HepG2 (cell line): Measurements from ENCODE around the gene SLC34A3. TPM values are rescaled to one million over a fixed set of nuclear protein-coding genes. Genes with fewer than 3 reads are reported as not detected.
A peak's percentile ranks its signal among the peaks of the same experiment; 100 is the strongest.

Experiments used
- FOXK2 ChIP-seq: fragments of 450-650 bp; IDR thresholded peaks from 2 replicates; pipeline ENCODE4 v1.6.1; 2016
- KDM1A ChIP-seq: IDR thresholded peaks from 2 replicates; pipeline ENCODE4 v1.6.1; 2016; ENCODE audit warnings: missing compliant biosample characterization
- MZF1 ChIP-seq: sonication (generic); formaldehyde crosslinking; IDR thresholded peaks from 2 replicates; pipeline ENCODE4 v1.8.1; 2023; ENCODE audit warnings: mild to moderate bottlenecking, missing genetic modification reagents, borderline replicate concordance
- PHF21A ChIP-seq: sonication (generic); formaldehyde crosslinking; IDR thresholded peaks from 2 replicates; pipeline ENCODE4 v1.5.0; 2020; ENCODE audit warnings: mild to moderate bottlenecking, missing genetic modification reagents
- RARA ChIP-seq: IDR thresholded peaks from 2 replicates; pipeline ENCODE4 v1.6.1; 2016; ENCODE audit warnings: missing genetic modification reagents, missing compliant biosample characterization
- RXRA ChIP-seq: sonication (generic); formaldehyde crosslinking; IDR thresholded peaks from 2 replicates; pipeline ENCODE4 v1.5.1; 2020; ENCODE audit warnings: missing genetic modification reagents
- TGIF2 ChIP-seq: IDR thresholded peaks from 2 replicates; pipeline ENCODE4 v1.6.1; 2016; ENCODE audit warnings: control low read depth, missing compliant biosample characterization
- ZBTB38 ChIP-seq: sonication (generic); formaldehyde crosslinking; IDR thresholded peaks from 2 replicates; pipeline ENCODE4 v1.5.1; 2020; ENCODE audit warnings: mild to moderate bottlenecking, missing genetic modification reagents
- ZNF558 ChIP-seq: sonication (generic); formaldehyde crosslinking; IDR thresholded peaks from 2 replicates; pipeline ENCODE4 v1.9.0; 2022; ENCODE audit warnings: mild to moderate bottlenecking, missing genetic modification reagents, borderline replicate concordance
- ZNF562 ChIP-seq: sonication (generic); formaldehyde crosslinking; IDR thresholded peaks from 2 replicates; pipeline ENCODE4 v1.8.0; 2022; ENCODE audit warnings: missing genetic modification reagents, borderline replicate concordance
- ZNF724P ChIP-seq: sonication (generic); formaldehyde crosslinking; IDR thresholded peaks from 2 replicates; pipeline ENCODE4 v1.8.0; 2022; ENCODE audit warnings: missing genetic modification reagents, borderline replicate concordance
- ZNF776 ChIP-seq: sonication (generic); formaldehyde crosslinking; IDR thresholded peaks from 2 replicates; pipeline ENCODE4 v1.4.0; 2020; ENCODE audit warnings: mild to moderate bottlenecking, missing genetic modification reagents
- ZSCAN25 ChIP-seq: sonication (generic); formaldehyde crosslinking; IDR thresholded peaks from 2 replicates; pipeline ENCODE4 v1.8.0; 2022; ENCODE audit warnings: mild to moderate bottlenecking, missing genetic modification reagents
- polyA plus RNA-seq, 8 experiments: library from polyadenylated mRNA; depleted of rRNA in 3 of 8; stranded (reverse) in 7 of 8; unstranded in 1 of 8; fragments of >200 nt; fragmentation: Illumina TruSeq in 4 of 8; extraction: Trizol in 4 of 8; gene quantifications; 2 replicates each; pipeline versions ENCODE4 v1.2.1 to v1.2.3, GENCODE V29; 2011 to 2016; ENCODE audit warnings: low read depth in 4 of 8, missing spikeins in 1 of 8, mixed read lengths in 1 of 8; ENCODE audit not compliant: insufficient read depth in 1 of 8
- total RNA-seq, 5 experiments: library from RNA; depleted of rRNA; stranded (reverse); fragments of >200 nt; fragmentation: Illumina TruSeq; extraction: Trizol; gene quantifications; 2 replicates each; pipeline ENCODE4 v1.2.3, GENCODE V29; 2016; ENCODE audit warnings: low read depth in 1 of 5
- TF ChIP-seq, protein P1 (sequence below): sonication (generic); formaldehyde crosslinking; IDR thresholded peaks from 2 replicates; pipeline ENCODE4 v1.5.1; 2020; ENCODE audit warnings: mild to moderate bottlenecking, missing genetic modification reagents, moderate library complexity
- TF ChIP-seq, protein P2 (sequence below): sonication (generic); formaldehyde crosslinking; IDR thresholded peaks from 2 replicates; pipeline ENCODE4 v1.8.1; 2023; ENCODE audit warnings: missing genetic modification reagents, mild to moderate bottlenecking, borderline replicate concordance
- TF ChIP-seq, protein P3 (sequence below): IDR thresholded peaks from 2 replicates; pipeline ENCODE4 v1.6.1; 2016; ENCODE audit warnings: mild to moderate bottlenecking, missing biosample characterization, missing genetic modification reagents
- TF ChIP-seq, protein P4 (sequence below): sonication (generic); formaldehyde crosslinking; IDR thresholded peaks from 2 replicates; pipeline ENCODE4 v1.4.0; 2020; ENCODE audit warnings: mild to moderate bottlenecking, missing genetic modification reagents
- TF ChIP-seq, protein P5 (sequence below): sonication (generic); formaldehyde crosslinking; IDR thresholded peaks from 2 replicates; pipeline ENCODE4 v1.9.0; 2021; ENCODE audit warnings: missing genetic modification reagents, mild to moderate bottlenecking, borderline replicate concordance
- TF ChIP-seq, protein P6 (sequence below): sonication (generic); formaldehyde crosslinking; IDR thresholded peaks from 2 replicates; pipeline ENCODE4 v1.4.0; 2020; ENCODE audit warnings: missing genetic modification reagents

SLC34A3 gene
- total and polyA plus RNA-seq, 2 of the 13 experiments (the other 11 are each of a cell fraction or from before 2014, with no cell fraction given), result 0.07 to 1.0 TPM

DNA sequence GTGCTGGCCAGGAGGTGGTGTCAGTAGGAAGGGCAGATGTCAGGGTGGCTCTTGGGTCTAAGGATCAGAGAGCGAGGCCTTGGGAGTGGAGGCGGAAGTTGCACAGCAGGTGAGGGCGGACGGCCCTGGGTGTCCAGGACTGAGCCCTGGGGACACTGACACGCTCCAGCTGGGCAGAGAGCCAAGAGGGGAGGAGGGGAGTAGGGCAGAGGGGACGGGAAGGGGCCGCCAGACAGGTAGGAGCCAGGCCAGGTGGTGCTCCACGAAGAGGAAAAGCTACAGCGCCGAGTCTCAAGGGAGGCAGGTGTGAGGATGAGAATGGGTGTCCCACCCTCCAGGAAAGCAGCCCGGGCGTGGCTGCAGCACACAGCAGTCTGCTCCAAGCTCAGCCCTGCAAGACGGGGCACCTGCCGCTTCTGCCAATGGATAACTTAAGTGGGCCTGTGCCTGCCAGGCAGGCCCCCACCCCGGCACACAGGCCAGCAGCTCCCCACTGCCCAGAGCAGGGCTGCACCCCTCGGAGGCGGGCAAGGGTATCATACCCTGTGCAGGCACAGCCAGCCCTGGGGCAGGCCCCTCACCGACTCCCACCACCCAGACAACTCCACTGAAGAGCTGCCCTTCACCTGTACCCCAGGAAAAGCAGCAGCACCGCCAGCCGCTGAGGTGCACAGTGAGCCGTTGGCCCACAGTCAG is 35.0 kb upstream of the SLC34A3 start (continued):
- TF ChIP-seq, protein P1, sequence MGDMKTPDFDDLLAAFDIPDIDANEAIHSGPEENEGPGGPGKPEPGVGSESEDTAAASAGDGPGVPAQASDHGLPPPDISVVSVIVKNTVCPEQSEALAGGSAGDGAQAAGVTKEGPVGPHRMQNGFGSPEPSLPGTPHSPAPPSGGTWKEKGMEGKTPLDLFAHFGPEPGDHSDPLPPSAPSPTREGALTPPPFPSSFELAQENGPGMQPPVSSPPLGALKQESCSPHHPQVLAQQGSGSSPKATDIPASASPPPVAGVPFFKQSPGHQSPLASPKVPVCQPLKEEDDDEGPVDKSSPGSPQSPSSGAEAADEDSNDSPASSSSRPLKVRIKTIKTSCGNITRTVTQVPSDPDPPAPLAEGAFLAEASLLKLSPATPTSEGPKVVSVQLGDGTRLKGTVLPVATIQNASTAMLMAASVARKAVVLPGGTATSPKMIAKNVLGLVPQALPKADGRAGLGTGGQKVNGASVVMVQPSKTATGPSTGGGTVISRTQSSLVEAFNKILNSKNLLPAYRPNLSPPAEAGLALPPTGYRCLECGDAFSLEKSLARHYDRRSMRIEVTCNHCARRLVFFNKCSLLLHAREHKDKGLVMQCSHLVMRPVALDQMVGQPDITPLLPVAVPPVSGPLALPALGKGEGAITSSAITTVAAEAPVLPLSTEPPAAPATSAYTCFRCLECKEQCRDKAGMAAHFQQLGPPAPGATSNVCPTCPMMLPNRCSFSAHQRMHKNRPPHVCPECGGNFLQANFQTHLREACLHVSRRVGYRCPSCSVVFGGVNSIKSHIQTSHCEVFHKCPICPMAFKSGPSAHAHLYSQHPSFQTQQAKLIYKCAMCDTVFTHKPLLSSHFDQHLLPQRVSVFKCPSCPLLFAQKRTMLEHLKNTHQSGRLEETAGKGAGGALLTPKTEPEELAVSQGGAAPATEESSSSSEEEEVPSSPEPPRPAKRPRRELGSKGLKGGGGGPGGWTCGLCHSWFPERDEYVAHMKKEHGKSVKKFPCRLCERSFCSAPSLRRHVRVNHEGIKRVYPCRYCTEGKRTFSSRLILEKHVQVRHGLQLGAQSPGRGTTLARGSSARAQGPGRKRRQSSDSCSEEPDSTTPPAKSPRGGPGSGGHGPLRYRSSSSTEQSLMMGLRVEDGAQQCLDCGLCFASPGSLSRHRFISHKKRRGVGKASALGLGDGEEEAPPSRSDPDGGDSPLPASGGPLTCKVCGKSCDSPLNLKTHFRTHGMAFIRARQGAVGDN, result peak; percentile 67
- no peak for TF ChIP-seq FOXK2
- no peak for TF ChIP-seq ZNF776 (CRISPR knock-in tag)
- no peak for TF ChIP-seq ZNF724P
- TF ChIP-seq RARA (CRISPR knock-in tag), result no peak
- 0 out of 2 replicates have a peak, but pooled peaks have one; percentile 20 for TF ChIP-seq ZSCAN25
- TF ChIP-seq, protein P2, sequence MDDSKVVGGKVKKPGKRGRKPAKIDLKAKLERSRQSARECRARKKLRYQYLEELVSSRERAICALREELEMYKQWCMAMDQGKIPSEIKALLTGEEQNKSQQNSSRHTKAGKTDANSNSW (CRISPR knock-in tag), result no peak
- TF ChIP-seq, protein P3, sequence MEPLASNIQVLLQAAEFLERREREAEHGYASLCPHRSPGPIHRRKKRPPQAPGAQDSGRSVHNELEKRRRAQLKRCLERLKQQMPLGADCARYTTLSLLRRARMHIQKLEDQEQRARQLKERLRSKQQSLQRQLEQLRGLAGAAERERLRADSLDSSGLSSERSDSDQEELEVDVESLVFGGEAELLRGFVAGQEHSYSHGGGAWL, result no peak
- 0 out of 2 replicates have a peak, but pooled peaks have one; percentile 45 for TF ChIP-seq KDM1A (CRISPR knock-in tag)
- TF ChIP-seq MZF1 (CRISPR knock-in tag), result no peak
- TF ChIP-seq, protein P4, sequence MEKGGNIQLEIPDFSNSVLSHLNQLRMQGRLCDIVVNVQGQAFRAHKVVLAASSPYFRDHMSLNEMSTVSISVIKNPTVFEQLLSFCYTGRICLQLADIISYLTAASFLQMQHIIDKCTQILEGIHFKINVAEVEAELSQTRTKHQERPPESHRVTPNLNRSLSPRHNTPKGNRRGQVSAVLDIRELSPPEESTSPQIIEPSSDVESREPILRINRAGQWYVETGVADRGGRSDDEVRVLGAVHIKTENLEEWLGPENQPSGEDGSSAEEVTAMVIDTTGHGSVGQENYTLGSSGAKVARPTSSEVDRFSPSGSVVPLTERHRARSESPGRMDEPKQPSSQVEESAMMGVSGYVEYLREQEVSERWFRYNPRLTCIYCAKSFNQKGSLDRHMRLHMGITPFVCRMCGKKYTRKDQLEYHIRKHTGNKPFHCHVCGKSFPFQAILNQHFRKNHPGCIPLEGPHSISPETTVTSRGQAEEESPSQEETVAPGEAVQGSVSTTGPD (CRISPR knock-in tag), result no peak
- no peak for TF ChIP-seq ZNF558 (CRISPR knock-in tag)
- no peak for TF ChIP-seq ZNF562 (CRISPR knock-in tag)
- 0 out of 2 replicates have a peak, but pooled peaks have one; percentile 15 for TF ChIP-seq PHF21A (CRISPR knock-in tag)
- TF ChIP-seq, protein P5, sequence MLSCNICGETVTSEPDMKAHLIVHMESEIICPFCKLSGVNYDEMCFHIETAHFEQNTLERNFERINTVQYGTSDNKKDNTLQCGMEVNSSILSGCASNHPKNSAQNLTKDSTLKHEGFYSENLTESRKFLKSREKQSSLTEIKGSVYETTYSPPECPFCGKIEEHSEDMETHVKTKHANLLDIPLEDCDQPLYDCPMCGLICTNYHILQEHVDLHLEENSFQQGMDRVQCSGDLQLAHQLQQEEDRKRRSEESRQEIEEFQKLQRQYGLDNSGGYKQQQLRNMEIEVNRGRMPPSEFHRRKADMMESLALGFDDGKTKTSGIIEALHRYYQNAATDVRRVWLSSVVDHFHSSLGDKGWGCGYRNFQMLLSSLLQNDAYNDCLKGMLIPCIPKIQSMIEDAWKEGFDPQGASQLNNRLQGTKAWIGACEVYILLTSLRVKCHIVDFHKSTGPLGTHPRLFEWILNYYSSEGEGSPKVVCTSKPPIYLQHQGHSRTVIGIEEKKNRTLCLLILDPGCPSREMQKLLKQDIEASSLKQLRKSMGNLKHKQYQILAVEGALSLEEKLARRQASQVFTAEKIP (CRISPR knock-in tag), result no peak
- peak; percentile 26; the same call in 1 of the 2 replicates for TF ChIP-seq RXRA
- TF ChIP-seq TGIF2, result no peak
- TF ChIP-seq, protein P6, sequence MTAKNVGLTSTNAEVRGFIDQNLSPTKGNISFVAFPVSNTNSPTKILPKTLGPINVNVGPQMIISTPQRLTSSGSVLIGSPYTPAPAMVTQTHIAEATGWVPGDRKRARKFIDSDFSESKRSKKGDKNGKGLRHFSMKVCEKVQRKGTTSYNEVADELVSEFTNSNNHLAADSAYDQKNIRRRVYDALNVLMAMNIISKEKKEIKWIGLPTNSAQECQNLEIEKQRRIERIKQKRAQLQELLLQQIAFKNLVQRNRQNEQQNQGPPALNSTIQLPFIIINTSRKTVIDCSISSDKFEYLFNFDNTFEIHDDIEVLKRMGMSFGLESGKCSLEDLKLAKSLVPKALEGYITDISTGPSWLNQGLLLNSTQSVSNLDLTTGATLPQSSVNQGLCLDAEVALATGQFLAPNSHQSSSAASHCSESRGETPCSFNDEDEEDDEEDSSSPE (CRISPR knock-in tag), result no peak
- peak; percentile 70 for TF ChIP-seq ZBTB38 (CRISPR knock-in tag)
